ENCODE data around the gene DEGS2.

- TF ChIP-seq CTCF (IDR thresholded peaks at IDR 0.05; ENCODE audit: borderline replicate concordance, extremely low read depth, low read length, poor library complexity, severe bottlenecking) (no peak), EZH2 (IDR thresholded peaks at IDR 0.05; ENCODE audit: borderline replicate concordance, low read depth, low read length, severe bottlenecking) (no peak)
Observed at GRCh38 chr14:100149851-100150611, 9.4 kb downstream of the DEGS2 start.
